ENCODE results near the gene HEXB.

The HEXB gene

GRCh38 chr5:74639807-74640449 lies 45.1 kb upstream of the HEXB start:
- H3K36me3 ChIP-seq (ENCODE audit: control insufficient read depth, insufficient read depth, low read length), result peaks cover 12% of the 10 kb centered on the region
- peak overlapping the region; percentile 99 for H3K56ac ChIP-seq (ENCODE audit: low read length)
- H3K4me1 ChIP-seq (ENCODE audit: control insufficient read depth, low read depth, low read length), result peaks cover 4% of the 10 kb centered on the region
- peak; percentile 55 for DNase-seq
- H3K4me2 ChIP-seq (ENCODE audit: low read length), result peak overlapping the region; percentile 91
- H3K27ac ChIP-seq (ENCODE audit: low read depth, low read length), result peak overlapping the region; percentile 81
- no peak overlapping the region for H2AK5ac ChIP-seq (ENCODE audit: low read length)
- H3K4ac ChIP-seq (ENCODE audit: low read depth, low read length), result no peak overlapping the region
- H2BK5ac ChIP-seq (ENCODE audit: low read length), result peak overlapping the region; percentile 55
- H3K79me1 ChIP-seq (ENCODE audit: low read length), result peaks cover 24% of the 10 kb centered on the region
- H3K79me2 ChIP-seq (ENCODE audit: control insufficient read depth, insufficient read depth, low read length), result peaks cover 54% of the 10 kb centered on the region
- peak overlapping the region; percentile 99 for H3K9ac ChIP-seq (ENCODE audit: low read length)
- H4K5ac ChIP-seq (ENCODE audit: low read length), result no peak overlapping the region
- H3K23ac ChIP-seq (ENCODE audit: low read length), result peak overlapping the region; percentile 84
- H3K4me3 ChIP-seq (ENCODE audit: low read length), result peak overlapping the region; percentile 96
- no peak overlapping the region for H2BK15ac ChIP-seq (replicated peaks; ENCODE audit: low read depth)
- H4K8ac ChIP-seq (ENCODE audit: low read depth, low read length), result no peak overlapping the region
- no peaks in the 10 kb centered on the region for H3K27me3 ChIP-seq (ENCODE audit: insufficient read depth, low read length, poor library complexity)
- WGBS (ENCODE audit: extremely low coverage, insufficient coverage, low lambda C conversion rate), result no CpG with 5 or more reads among the region's 57 CpGs
- H2BK120ac ChIP-seq (ENCODE audit: low read depth, low read length), result no peak overlapping the region
- peak overlapping the region; percentile 53 for H3K18ac ChIP-seq (ENCODE audit: low read length)

- Histone ChIP-seq H3K27ac (ENCODE audit: low read depth, low read length) (peak within 1 kb of the TSS; percentile 93), H3K18ac (ENCODE audit: low read length) (peak within 1 kb of the TSS; percentile 83), H3K23ac (ENCODE audit: low read length) (peak within 1 kb of the TSS; percentile 92), H3K27me3 (ENCODE audit: insufficient read depth, low read length, poor library complexity) (no peaks in the 10 kb centered on the region), H2BK120ac (ENCODE audit: low read depth, low read length) (peak within 1 kb of the TSS; percentile 90), H3K79me2 (ENCODE audit: control insufficient read depth, insufficient read depth, low read length) (peaks cover 48% of the 10 kb centered on the region), H3K9ac (ENCODE audit: low read length) (peak within 1 kb of the TSS; percentile 99), H3K4me2 (ENCODE audit: low read length) (peak within 1 kb of the TSS; percentile 99), H3K4me3 (ENCODE audit: low read length) (peak within 1 kb of the TSS; percentile 96), H4K5ac (ENCODE audit: low read length) (peak within 1 kb of the TSS; percentile 68), H2BK5ac (ENCODE audit: low read length) (peak within 1 kb of the TSS; percentile 99), H3K56ac (ENCODE audit: low read length) (peak within 1 kb of the TSS; percentile 99), H3K36me3 (ENCODE audit: control insufficient read depth, insufficient read depth, low read length) (peaks cover 7% of the 10 kb centered on the region), H2AK5ac (ENCODE audit: low read length) (peak within 1 kb of the TSS; percentile 72), H3K4ac (ENCODE audit: low read depth, low read length) (peak within 1 kb of the TSS; percentile 40), H3K4me1 (ENCODE audit: control insufficient read depth, low read depth, low read length) (peaks cover 4% of the 10 kb centered on the region), H4K8ac (ENCODE audit: low read depth, low read length) (no peak within 1 kb of the TSS), H3K79me1 (ENCODE audit: low read length) (peaks cover 20% of the 10 kb centered on the region), H2BK15ac (replicated peaks; ENCODE audit: low read depth) (peak within 1 kb of the TSS; percentile 67)
- no CpG with 5 or more reads among the region's 59 CpGs for WGBS (ENCODE audit: extremely low coverage, insufficient coverage, low lambda C conversion rate)
- DNase-seq, result peak; percentile 99
Measured at GRCh38 chr5:74640450-74640953, 44.5 kb upstream of the HEXB start, which contains the start of gene ENC1. Gene ENC1, minus strand, starts transcription at chr5:74640728. Its CDS starts 4,243 bp downstream, at chr5:74636485.

GRCh38 chr5:74640954-74641734 lies 43.9 kb upstream of the HEXB start:
- WGBS (ENCODE audit: extremely low coverage, insufficient coverage, low lambda C conversion rate), result no CpG with 5 or more reads among the region's 47 CpGs
- H3K18ac ChIP-seq (ENCODE audit: low read length), result peak overlapping the region; percentile 83
- peak overlapping the region; percentile 99 for H3K56ac ChIP-seq (ENCODE audit: low read length)
- H2BK5ac ChIP-seq (ENCODE audit: low read length), result peak overlapping the region; percentile 99
- peak; percentile 86 for DNase-seq
- H3K27ac ChIP-seq (ENCODE audit: low read depth, low read length), result peak overlapping the region; percentile 93
- peak overlapping the region; percentile 68 for H4K5ac ChIP-seq (ENCODE audit: low read length)
- no peak overlapping the region for H4K8ac ChIP-seq (ENCODE audit: low read depth, low read length)
- peak overlapping the region; percentile 67 for H2BK15ac ChIP-seq (replicated peaks; ENCODE audit: low read depth)
- H3K79me2 ChIP-seq (ENCODE audit: control insufficient read depth, insufficient read depth, low read length), result peaks cover 42% of the 10 kb centered on the region
- H3K27me3 ChIP-seq (ENCODE audit: insufficient read depth, low read length, poor library complexity), result no peaks in the 10 kb centered on the region
- H3K4me3 ChIP-seq (ENCODE audit: low read length), result peak overlapping the region; percentile 72
- H3K36me3 ChIP-seq (ENCODE audit: control insufficient read depth, insufficient read depth, low read length), result peaks cover under 1% of the 10 kb centered on the region
- H2BK120ac ChIP-seq (ENCODE audit: low read depth, low read length), result peak overlapping the region; percentile 90
- peak overlapping the region; percentile 72 for H2AK5ac ChIP-seq (ENCODE audit: low read length)
- H3K9ac ChIP-seq (ENCODE audit: low read length), result peak overlapping the region; percentile 93
- peak overlapping the region; percentile 40 for H3K4ac ChIP-seq (ENCODE audit: low read depth, low read length)
- peaks cover 14% of the 10 kb centered on the region for H3K79me1 ChIP-seq (ENCODE audit: low read length)
- H3K23ac ChIP-seq (ENCODE audit: low read length), result peak overlapping the region; percentile 92
- peak overlapping the region; percentile 99 for H3K4me2 ChIP-seq (ENCODE audit: low read length)
- peaks cover 2% of the 10 kb centered on the region for H3K4me1 ChIP-seq (ENCODE audit: control insufficient read depth, low read depth, low read length)

- WGBS (ENCODE audit: extremely low coverage, insufficient coverage, low lambda C conversion rate), result no CpG with 5 or more reads among the region's 28 CpGs
- Histone ChIP-seq H3K56ac (ENCODE audit: low read length) (peak overlapping the region; percentile 99), H3K4ac (ENCODE audit: low read depth, low read length) (peak overlapping the region; percentile 73)
Measured at GRCh38 chr5:74641735-74642542, 43.1 kb upstream of the HEXB start.

GRCh38 chr5:74642543-74642863 lies 42.5 kb upstream of the HEXB start:
- Histone ChIP-seq H3K56ac (ENCODE audit: low read length) (peak overlapping the region; percentile 82), H3K9ac (ENCODE audit: low read length) (peak overlapping the region; percentile 6), H3K23ac (ENCODE audit: low read length) (no peak overlapping the region), H3K27ac (ENCODE audit: low read depth, low read length) (no peak overlapping the region), H2AK5ac (ENCODE audit: low read length) (peak overlapping the region; percentile 69), H3K79me1 (ENCODE audit: low read length) (peaks cover 7% of the 10 kb centered on the region), H3K4me3 (ENCODE audit: low read length) (no peak overlapping the region), H3K4ac (ENCODE audit: low read depth, low read length) (peak overlapping the region; percentile 37), H3K79me2 (ENCODE audit: control insufficient read depth, insufficient read depth, low read length) (peaks cover 29% of the 10 kb centered on the region), H3K27me3 (ENCODE audit: insufficient read depth, low read length, poor library complexity) (no peaks in the 10 kb centered on the region), H3K36me3 (ENCODE audit: control insufficient read depth, insufficient read depth, low read length) (no peaks in the 10 kb centered on the region), H4K5ac (ENCODE audit: low read length) (no peak overlapping the region), H2BK15ac (replicated peaks; ENCODE audit: low read depth) (peak overlapping the region; percentile 45), H2BK120ac (ENCODE audit: low read depth, low read length) (no peak overlapping the region), H3K4me2 (ENCODE audit: low read length) (no peak overlapping the region), H4K8ac (ENCODE audit: low read depth, low read length) (no peak overlapping the region), H2BK5ac (ENCODE audit: low read length) (peak overlapping the region; percentile 37), H3K4me1 (ENCODE audit: control insufficient read depth, low read depth, low read length) (peaks cover under 1% of the 10 kb centered on the region), H3K18ac (ENCODE audit: low read length) (peak overlapping the region; percentile 88)
- WGBS (ENCODE audit: extremely low coverage, insufficient coverage, low lambda C conversion rate), result no CpG with 5 or more reads among the region's 6 CpGs
- DNase-seq, result no peak

More at GRCh38 chr5:74641735-74642542, 43.1 kb upstream of the HEXB start:
- no peak overlapping the region for H4K5ac ChIP-seq (ENCODE audit: low read length)
- H3K4me2 ChIP-seq (ENCODE audit: low read length), result peak overlapping the region; percentile 99
- H3K18ac ChIP-seq (ENCODE audit: low read length), result peak overlapping the region; percentile 88
- no peaks in the 10 kb centered on the region for H3K27me3 ChIP-seq (ENCODE audit: insufficient read depth, low read length, poor library complexity)
- peaks cover 35% of the 10 kb centered on the region for H3K79me2 ChIP-seq (ENCODE audit: control insufficient read depth, insufficient read depth, low read length)
- H2BK120ac ChIP-seq (ENCODE audit: low read depth, low read length), result peak overlapping the region; percentile 23
- H3K27ac ChIP-seq (ENCODE audit: low read depth, low read length), result peak overlapping the region; percentile 18
- H2AK5ac ChIP-seq (ENCODE audit: low read length), result no peak overlapping the region
- no peak overlapping the region for H4K8ac ChIP-seq (ENCODE audit: low read depth, low read length)
- DNase-seq, result peak; percentile 80
- H3K4me1 ChIP-seq (ENCODE audit: control insufficient read depth, low read depth, low read length), result peaks cover 2% of the 10 kb centered on the region
- H3K36me3 ChIP-seq (ENCODE audit: control insufficient read depth, insufficient read depth, low read length), result no peaks in the 10 kb centered on the region
- peak overlapping the region; percentile 67 for H2BK15ac ChIP-seq (replicated peaks; ENCODE audit: low read depth)
- H3K4me3 ChIP-seq (ENCODE audit: low read length), result peak overlapping the region; percentile 23
- H3K9ac ChIP-seq (ENCODE audit: low read length), result peak overlapping the region; percentile 93
- no peak overlapping the region for H3K23ac ChIP-seq (ENCODE audit: low read length)
- peaks cover 11% of the 10 kb centered on the region for H3K79me1 ChIP-seq (ENCODE audit: low read length)
- peak overlapping the region; percentile 36 for H2BK5ac ChIP-seq (ENCODE audit: low read length)

Data from mesendoderm (in vitro differentiated cells).